ENCODE results near the gene TK1.

DNA sequence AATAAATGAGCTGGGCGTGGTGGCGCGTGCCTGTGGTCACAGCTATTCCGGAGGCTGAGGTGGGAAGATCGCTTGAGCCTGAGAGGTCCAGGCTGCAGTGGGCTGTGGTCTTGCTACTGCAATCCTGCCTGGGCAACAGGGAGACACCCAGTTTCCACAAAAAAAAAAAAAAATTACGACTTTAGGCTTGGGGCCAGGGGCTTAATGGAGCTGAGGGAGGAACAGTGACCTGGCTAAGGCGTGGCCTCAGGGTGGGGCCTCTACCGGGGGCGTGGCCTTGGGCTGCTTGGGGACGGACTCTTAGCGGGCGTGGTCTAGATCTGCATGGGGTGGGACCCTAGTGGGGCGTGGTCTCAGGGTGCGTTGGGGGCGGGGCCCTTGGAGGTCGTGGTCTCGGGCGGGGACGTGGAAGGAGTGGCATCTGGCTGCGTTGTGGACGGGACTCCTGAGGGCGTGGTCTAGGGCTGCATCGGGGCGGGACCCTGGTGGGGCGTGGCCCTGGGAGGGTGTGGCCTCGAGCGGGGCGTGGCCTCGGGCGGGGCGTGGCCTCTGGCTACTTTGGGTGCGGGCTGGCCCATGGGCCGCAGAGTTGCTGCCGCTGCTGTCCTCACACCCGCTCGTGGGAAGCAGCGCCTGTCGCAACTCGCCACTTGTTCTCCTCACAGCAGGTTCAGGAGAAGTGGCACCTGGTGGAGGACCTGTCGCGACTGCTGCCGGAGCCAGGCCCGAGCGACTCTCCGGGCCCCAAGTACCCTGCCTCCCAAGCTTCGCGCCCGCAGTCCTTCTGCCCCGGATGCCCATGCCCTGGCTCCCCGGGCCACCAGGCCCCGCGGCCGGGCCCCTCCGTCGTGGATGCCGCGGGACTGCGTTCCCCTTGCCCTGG, 46.4 kb downstream of the TK1 start:
- TF ChIP-seq CTCF (IDR thresholded peaks at IDR 0.05) = no peak
- no peak for TF ChIP-seq EZH2phosphoT487 (IDR thresholded peaks at IDR 0.05; ENCODE audit: borderline replicate concordance, low read depth)
- TF ChIP-seq POLR2AphosphoS5 (IDR thresholded peaks at IDR 0.05; ENCODE audit: low read depth, low read length) = no peak
- no peak for TF ChIP-seq MAX (IDR thresholded peaks at IDR 0.05; ENCODE audit: low read depth)
- no peak for TF ChIP-seq TEAD4 (IDR thresholded peaks at IDR 0.05; ENCODE audit: borderline replicate concordance, insufficient read depth)
- TF ChIP-seq CHD2 (IDR thresholded peaks at IDR 0.05; ENCODE audit: low read length, partially characterized antibody) = no peak
- TF ChIP-seq, protein P1, sequence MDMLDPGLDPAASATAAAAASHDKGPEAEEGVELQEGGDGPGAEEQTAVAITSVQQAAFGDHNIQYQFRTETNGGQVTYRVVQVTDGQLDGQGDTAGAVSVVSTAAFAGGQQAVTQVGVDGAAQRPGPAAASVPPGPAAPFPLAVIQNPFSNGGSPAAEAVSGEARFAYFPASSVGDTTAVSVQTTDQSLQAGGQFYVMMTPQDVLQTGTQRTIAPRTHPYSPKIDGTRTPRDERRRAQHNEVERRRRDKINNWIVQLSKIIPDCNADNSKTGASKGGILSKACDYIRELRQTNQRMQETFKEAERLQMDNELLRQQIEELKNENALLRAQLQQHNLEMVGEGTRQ (IDR thresholded peaks at IDR 0.05; ENCODE audit: borderline replicate concordance, low read depth, low read length) = no peak
- TF ChIP-seq USF1 (IDR thresholded peaks at IDR 0.05; ENCODE audit: borderline replicate concordance, low read depth) = no peak
- no peak for TF ChIP-seq EP300 (IDR thresholded peaks at IDR 0.05; ENCODE audit: borderline replicate concordance in 1 of 2, low read depth in 1 of 2, low read length in 1 of 2)
- TF ChIP-seq NFIC (IDR thresholded peaks at IDR 0.05; ENCODE audit: borderline replicate concordance) = no peak
- no peak for TF ChIP-seq TCF12 (IDR thresholded peaks at IDR 0.05)
- TF ChIP-seq MXI1 (IDR thresholded peaks at IDR 0.05; ENCODE audit: low read depth, low read length) = no peak
- no peak for TF ChIP-seq RCOR1 (IDR thresholded peaks at IDR 0.05; ENCODE audit: low read length)
- no peak for TF ChIP-seq RAD21 (IDR thresholded peaks at IDR 0.05; ENCODE audit: low read length)

All from SK-N-SH (cell line).